Inflammatory macrophage treated with lipopolysaccharide for 4 hours (primary cell): ENCODE results near the gene TAMM41.
"Not testable (repeated sequence)": the region's sequence is repeated elsewhere in the genome, so short reads cannot be mapped to it uniquely, and the experiment has no call there.

Experiments
- DNase-seq: peaks from one replicate; pipeline ENCODE4 v3.0.0-alpha.2; 2020

The TAMM41 gene

DNA sequence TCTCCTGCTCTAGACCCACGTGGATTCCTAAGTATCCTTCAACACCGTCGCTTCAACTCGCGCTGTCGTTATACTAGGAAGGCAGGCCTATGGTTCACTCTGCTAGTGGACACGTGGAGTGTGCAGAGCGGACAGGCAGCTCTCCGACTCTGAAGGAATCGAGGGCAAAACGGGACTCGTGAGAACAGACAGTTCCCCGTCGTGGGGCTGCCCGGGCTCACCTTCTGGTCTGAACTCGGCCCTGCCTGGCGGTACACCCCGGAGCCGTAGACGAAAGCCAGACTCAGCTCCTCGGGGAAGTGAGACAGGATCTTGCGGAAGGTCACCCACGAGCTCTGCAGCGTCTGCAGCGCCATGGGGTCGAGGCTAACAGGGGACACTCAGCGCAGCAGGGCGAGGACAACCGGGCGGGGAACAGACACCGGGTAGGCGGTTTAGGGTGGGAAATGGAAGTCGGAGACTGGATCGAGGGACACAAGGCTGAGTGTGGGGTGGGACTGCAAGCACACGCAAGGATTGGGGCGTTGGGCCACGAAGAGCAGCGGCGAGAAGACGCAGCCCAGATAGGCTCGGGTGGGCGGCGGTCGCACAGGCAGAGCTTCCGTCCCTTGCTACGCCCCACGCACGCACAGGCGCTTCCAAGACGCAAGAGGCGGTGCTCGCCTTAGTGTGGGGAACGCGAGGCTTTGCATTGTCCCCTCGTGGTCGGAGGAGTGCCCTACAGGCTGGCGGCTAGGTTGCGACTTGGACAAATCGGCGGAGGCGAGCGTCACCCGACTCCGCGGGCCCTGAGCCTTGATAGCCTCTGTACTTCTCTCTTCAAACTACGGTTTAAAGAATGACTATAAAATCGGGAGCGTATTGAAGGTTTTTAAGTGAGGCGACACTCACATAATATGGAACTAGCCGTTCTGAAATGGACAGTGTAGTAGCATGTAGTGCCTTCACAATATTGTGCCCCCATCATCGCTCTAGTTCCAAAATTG, at the start of gene TAMM41:
TAMM41 (minus strand) TSS at position 605 of the 986 bp plus-strand sequence; CDS start at position 356, 249 bp downstream.
- peak; percentile 94 for DNase-seq

GRCh38 chr3:11878837-11879236, 32.2 kb upstream of the TAMM41 start:
- DNase-seq, result no peak

- not testable (repeated sequence) for DNase-seq
These were observed 28.0 kb upstream of the TAMM41 start for GRCh38 chr3:11874707-11875106.

DNA sequence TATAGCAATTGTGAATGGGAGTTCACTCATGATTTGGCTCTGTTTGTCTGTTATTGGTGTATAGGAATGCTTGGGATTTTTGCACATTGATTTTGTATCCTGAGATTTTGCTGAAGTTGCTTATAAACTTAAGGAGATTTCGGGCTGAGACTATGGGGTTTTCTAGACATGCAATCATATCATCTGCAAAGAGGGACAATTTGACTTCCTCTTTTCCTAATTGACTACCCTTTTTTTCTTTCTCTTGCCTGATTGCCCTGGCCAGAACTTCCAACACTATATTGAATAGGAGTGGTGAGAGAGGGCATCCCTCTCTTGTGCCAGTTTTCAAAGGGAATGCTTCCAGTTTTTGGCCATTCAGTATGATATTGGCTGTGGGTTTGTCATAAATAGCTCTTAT, 17.1 kb upstream of the TAMM41 start:
- not testable (repeated sequence) for DNase-seq

DNA sequence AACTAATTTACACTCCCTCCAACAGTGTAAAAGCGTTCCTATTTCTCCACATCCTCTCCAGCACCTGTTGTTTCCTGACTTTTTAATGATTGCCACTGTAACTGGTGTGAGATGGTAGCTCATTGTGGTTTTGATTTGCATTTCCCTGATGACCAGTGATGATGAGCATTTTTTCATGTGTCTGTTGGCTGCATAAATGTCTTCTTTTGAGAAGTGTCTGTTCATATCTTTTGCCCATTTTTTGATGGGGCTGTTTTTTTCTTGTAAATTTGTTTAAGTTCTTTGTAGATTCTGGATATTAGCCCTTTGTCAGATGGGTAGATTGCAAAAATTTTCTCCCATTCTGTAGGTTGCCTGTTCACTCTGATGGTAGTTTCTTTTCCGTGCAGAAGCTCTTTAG, 15.9 kb upstream of the TAMM41 start:
- not testable (repeated sequence) for DNase-seq

DNA sequence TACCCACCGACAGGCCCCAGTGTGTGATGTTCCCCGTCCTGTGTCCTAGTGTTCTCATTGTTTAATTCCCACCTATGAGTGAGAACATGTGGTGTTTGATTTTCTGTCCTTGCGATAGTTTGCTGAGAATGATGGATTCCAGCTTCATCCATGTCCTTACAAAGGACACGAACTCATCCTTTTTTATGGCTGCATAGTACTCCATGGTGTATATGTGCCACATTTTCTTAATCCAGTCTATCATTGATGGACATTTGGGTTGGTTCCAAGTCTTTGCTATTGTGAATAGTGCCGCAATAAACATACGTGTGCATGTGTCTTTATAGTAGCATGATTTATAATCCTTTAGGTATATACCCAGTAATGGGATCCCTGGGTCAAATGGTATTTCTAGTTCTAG, 15.5 kb upstream of the TAMM41 start:
- not testable (repeated sequence) for DNase-seq

- not testable (repeated sequence) for DNase-seq
These were observed 13.5 kb upstream of the TAMM41 start for GRCh38 chr3:11860213-11860612.

GRCh38 chr3:11853450-11853849, 6.8 kb upstream of the TAMM41 start:
- DNase-seq, result no peak

DNA sequence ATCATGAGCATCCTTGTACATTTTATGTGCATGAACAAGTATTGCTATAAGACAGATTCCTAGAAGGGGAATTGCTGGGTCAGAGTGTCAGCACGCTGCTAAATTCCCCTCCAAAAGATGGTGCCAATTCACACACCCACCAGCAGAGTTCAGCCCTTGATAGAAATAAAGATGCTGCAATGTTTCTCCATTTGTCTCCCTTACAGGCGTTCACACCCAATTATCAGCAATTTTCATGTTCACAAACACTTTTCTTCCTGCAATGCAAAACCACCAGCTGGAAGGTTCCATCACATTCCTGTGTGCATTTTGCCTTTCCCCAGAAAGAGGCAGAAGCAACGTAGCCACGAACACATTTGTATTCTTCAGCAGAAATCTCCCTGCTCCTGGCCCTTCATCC, 3.3 kb upstream of the TAMM41 start:
- no peak for DNase-seq

GRCh38 chr3:11847607-11848006, 922 bp upstream of the TAMM41 start:
- no peak for DNase-seq

DNA sequence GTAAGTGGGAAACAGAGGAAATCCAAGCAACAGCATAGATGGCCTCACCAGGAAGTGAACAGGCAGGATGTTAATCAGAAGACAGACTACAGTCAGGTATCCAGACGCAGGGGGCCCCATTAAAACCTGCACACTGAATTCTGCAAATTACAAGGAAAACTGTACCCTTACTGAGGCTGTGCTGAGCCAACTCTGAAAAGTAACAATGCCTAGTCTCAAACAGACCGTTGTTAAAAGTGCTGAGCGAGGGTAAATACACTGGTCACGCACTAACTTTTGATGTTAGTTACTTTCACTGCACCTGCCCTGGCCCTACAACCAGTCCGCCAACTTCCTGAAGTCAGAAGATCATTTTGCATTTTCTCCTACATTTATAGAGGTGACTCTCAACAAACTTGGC, 1.0 kb downstream of the TAMM41 start:
- no peak for DNase-seq

DNA sequence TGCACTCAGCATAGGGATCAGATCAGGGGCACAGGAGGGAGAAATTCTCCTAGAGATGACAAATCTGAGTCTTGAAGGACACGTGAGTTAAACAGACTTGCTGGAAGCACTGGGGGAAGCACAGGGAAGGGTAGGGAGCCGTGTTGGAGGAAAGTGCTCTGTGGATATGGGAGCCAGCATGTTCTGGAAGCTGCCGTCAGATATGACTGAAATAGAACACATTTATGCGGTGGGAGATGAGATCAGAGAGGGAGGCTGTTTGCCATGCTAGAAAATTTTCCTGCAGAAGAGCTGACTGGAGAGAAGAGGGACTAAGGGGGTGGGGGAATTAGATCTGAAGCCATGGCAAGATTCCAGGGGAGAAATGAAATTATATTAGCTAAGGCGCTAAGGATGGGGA, 1.8 kb downstream of the TAMM41 start:
- DNase-seq, result no peak

GRCh38 chr3:11835028-11835639, 11.6 kb downstream of the TAMM41 start:
- peak; percentile 5 for DNase-seq

DNA sequence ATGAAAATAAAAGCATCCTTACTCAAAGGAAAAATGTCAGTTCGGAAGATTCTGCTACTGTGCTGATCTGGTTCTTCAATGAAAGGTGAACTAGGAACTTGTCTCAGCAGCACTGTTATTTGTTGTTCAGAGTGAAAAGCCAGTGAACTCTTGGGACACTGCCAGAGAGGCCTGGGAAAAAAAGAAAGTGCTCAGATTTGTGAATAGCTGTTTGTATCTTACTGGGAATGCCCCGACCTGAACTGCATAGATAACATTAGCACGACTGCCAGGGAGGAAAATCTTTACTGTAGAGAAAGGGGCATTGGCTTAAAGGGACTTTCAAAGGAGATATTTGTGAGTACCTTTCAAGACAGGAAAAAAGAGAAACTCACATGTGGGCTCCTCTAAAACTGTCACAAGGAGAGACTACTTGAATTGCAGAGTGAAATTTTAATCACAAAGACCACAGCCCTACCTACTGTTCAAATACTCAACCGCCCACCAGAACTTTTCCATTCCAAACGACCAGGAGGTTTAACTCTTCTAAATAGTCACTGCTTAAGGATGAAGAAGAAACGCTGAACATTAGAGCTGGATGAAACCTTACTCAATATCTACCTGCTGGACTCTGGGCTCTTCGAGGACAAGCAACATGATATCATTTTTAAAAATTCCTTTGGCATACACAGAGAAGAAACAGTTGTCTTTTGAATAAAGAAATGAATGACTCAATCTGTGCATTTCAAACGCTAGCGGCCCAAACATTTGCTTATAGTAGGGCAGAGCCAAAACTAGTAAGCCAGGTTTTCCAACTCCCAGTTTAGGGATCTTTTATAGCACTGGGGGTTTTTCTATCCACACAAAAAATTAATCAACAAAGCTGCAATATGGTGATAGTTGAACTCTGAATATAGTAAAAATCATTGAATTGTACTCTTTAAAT, 13.4 kb downstream of the TAMM41 start:
- no peak for DNase-seq

GRCh38 chr3:11829416-11829815, 17.3 kb downstream of the TAMM41 start:
- DNase-seq, result no peak

GRCh38 chr3:11826628-11827265, 19.9 kb downstream of the TAMM41 start:
- no peak for DNase-seq

- DNase-seq, result no peak
These were observed 21.4 kb downstream of the TAMM41 start for GRCh38 chr3:11825301-11825700.

- no peak for DNase-seq
These were observed 26.1 kb downstream of the TAMM41 start for GRCh38 chr3:11820531-11821041.

DNA sequence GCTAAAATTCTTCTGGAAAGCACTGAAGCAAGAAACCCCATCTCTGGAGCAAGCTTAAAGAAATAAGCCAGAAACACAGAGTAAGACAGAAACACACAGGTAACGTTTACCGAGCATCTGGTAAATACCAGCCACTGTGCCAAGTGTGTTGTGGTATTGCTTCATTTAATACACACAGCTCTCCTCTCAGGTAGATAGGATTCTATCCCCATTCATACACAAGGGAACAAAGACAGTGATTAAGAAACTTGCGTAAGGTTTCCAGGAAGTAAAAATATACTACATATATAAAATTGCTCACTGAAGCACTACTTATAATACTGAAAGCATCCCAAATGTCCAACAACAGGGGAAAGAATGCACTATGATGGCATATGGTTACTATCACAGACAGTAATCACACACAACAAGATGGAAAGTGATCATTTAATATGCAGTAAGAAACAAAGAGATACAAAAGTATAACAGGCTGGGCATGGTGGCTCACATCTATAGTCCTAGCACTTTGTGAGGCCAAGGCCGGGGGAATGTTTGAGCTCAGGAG, 27.5 kb downstream of the TAMM41 start:
- no peak for DNase-seq

GRCh38 chr3:11818033-11818432, 28.7 kb downstream of the TAMM41 start:
- no peak for DNase-seq

GRCh38 chr3:11815111-11815510, 31.6 kb downstream of the TAMM41 start:
- no peak for DNase-seq

- no peak for DNase-seq
These were observed 32.0 kb downstream of the TAMM41 start for GRCh38 chr3:11814663-11815062.
